ENCODE results near the gene RASSF8.

GRCh38 chr12:26088998-26089397 is 130.5 kb downstream of the RASSF8 start:
- TF ChIP-seq CTCF (IDR thresholded peaks at IDR 0.05) (no peak), POLR2AphosphoS5 (IDR thresholded peaks at IDR 0.05) (no peak)
